Limb (tissue), 2 donors: ENCODE measurements around the gene WDR75.

Experiments used
- DNase-seq, 2 donors: peaks; one replicate each; pipeline ENCODE4 v3.0.0-alpha.2; 2016; ENCODE audit errors: extremely low spot score in 2 of 2

The WDR75 gene

GRCh38 chr2:189498205-189498604 is 56.9 kb downstream of the WDR75 start:
- no peak for DNase-seq

DNA sequence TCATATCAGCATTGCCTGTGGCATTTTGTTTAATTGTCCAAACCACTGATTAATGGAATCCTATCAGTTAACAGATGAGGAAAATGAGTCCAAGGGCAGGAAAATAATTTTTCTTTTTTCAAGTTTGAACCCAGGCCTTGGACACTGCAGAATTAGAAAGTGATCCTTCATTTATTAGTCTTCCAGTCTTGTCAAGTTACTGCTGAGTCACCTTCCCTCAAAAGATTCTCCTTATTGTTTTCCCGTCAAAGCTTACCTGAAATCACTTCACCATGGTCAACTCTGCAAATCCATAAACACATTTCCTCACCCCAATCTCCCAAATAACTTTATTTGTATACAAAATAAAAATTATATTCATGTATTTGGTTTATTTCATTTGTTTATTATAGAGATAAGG is 57.9 kb downstream of the WDR75 start:
- DNase-seq = no peak

- DNase-seq = no peak
Observed at GRCh38 chr2:189500456-189501160, 59.3 kb downstream of the WDR75 start.

GRCh38 chr2:189501487-189501886 is 60.2 kb downstream of the WDR75 start:
- no peak for DNase-seq

GRCh38 chr2:189502714-189503113 is 61.4 kb downstream of the WDR75 start:
- DNase-seq = no peak

DNA sequence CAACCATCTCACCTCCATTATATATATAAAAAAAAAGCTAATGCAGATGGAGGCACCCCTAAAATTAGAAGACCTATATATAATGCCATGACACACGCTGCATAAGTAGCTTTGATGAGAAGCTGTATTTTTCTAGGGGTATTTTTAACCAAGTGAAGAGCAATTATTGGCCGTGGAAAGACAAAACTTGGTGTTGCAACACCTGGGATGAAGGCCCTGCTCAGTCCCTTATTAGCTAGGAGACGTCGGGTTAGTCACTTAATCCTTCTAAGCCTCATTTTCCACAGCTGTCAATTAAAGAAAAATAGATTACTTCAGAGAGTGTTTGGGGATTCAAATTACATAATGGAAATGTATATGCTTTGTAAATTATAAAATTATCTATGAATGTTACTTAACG is 63.0 kb downstream of the WDR75 start:
- DNase-seq = no peak

DNA sequence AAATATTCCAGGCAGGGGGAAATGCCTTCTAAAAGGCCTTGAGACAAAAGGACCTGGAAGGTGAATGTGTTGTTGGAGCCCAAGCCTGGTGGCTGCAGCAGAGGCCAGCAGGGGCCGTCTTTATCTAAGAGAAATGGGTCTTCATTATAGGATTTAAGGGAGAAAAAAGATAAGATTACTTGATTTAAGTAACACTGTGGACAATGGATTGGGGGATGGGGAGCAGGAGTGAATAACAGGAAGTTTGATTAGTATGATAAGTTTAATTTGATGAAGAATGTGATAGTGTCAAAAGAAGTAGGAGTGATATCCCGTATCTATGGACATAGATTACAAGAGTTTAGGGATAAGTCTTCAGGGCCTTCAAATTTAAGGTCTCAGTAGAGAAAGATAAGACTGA is 64.2 kb downstream of the WDR75 start:
- DNase-seq = no peak

- DNase-seq = no peak
Observed at GRCh38 chr2:189506514-189506976, 65.3 kb downstream of the WDR75 start.

DNA sequence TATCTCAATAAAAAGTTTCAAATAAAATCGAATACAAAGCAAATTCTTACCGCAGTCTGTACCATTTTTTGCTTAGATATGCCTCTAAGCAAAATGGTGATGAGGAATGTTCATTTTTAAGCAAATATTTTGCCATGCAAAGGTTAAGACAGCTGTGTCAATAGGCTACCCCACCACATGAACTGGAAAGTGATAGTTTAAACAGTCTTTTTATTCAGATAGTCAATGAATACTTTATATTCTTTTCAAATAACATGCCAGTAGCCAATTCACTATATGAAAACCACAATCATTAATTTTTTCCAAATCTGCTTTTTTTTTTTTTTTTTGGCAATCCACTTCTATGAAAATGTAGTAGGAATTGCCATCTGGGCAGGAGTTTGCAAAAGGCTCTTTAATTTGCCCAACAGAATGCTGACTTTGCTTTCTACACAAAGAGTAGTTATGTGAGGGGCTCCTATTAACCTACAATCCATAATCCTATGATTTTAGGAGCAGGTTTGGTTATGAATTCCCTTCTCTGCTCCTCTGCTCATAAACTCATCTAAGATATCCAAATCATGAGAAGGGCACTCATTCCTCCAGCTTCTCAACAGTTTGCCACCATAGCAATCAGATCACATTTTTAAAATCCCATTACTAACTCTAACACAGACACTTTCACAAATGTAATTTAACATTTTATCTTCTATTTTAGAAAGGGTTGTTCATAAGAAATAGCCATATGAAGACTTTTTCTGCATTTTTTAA is 70.1 kb downstream of the WDR75 start:
- DNase-seq = no peak

DNA sequence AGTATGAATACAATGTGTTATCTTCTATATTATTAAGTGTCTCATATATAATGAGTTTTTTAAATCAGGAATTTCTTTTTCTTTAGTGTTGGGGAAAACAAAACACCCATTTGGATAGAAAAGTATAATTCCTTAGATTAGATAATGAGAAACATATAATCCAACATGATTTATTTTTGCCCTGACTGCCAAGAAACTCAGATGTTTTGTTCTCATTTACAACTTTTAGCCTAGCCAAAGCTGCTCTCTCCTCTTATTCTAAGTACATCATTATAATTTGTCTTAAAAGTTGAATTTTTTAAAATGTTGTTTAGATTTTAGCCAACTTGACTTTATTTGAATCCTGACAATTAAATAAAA is 70.7 kb downstream of the WDR75 start:
- DNase-seq = no peak

- DNase-seq = no peak
Observed at GRCh38 chr2:189512879-189513278, 71.6 kb downstream of the WDR75 start.

- no peak for DNase-seq
Observed at GRCh38 chr2:189514104-189514503, 72.8 kb downstream of the WDR75 start.

DNA sequence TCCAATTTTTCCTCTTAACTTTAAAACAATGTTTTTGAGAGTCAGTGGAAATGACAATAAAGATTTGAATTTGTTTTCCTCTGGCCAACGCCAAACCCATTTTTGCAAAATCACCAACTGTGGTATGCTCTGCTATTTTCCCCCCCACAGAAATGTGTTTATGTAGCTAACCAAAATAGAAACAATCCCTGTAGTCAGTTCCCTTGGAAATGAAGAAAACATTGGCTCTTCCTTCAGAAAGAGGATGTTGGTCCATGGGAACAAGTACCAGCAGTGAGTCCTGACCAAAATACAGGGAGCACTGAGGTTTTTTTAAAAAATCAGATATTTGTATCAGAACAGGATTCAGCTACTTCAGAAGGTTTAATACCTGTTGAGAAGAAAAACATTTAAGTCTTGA is 74.0 kb downstream of the WDR75 start:
- DNase-seq = no peak

DNA sequence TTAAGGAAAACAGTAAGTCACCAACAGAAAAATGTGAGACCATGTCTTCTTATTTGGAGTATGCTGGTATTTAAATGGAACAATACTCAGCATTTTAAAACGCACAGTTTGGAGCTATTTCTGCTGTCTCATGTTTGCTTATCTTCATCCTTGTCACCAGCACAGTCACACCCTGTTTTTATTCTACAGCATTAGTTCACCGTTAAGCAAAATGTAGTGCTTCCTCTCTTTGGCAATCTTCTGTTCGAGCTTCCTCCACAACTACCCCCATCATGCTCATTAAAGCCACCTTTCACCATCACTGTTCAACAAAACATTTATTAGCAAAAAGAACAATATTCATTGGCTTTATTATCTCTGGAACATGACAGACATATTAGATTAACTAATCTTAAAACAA is 75.3 kb downstream of the WDR75 start:
- no peak for DNase-seq

DNA sequence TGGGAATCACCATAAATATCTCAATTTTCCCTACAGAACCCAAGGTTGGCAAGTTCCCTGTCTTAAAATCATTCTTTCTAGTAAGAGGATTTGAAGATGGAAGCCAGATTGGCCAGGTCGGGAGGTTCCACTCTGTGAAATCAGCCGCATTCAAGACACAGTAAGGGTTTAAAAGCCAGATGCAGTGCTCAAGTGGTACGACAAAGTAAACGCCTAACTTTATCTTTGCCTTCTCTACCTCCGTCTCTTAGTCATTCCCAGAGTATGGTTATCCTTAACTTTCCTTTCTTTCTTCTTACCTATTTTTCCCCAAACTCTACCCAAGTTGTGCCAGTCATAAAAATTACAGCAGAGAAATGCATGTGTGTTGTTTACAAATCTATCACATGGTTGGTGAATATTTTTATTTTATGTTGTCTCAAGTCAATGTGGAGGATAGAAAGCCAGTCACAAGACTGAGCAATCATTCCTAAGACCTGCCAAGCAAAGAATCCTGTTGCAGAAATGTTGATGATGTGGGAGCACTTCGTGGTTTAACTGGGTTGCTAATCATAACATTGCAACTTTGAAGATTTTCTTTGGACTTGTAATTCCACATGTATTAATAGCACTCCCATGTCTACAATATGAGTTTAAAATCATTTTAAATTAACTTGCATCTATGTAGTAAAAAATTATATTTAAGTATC is 76.7 kb downstream of the WDR75 start:
- no peak for DNase-seq

GRCh38 chr2:189519631-189520387 is 78.5 kb downstream of the WDR75 start:
- no peak for DNase-seq

DNA sequence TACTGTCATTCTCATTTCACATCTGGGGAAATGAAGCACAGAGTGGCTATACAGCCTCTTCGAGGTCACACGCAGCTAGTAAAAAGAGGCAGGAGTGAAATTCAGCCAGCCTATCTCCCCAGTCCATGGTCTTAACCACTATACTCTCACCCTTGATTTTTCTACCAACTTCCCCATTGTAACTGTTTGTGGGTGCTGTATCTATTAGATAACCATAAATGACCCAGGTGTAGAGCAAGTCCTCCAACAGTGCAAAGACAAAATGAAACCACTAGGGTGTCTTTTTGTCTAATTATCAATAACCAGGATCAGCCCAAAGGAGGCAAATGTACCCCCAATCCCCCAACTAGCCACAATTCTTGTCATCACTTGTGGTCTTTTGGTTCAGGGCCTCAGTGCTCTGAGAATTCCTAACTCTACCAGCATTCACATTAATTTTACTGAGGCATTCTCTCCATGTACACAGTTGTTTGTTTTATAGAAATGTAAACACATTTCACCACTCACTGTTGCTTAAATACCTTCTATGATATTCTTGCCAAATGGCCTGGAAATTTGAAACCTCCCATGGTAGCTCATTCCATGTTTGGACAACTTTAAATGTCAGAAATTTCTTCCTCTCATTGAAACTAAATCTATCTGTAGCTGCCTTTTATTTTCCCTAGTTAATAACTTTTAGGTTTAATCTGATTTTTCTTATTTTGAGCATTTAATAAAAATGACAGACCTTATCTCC is 80.6 kb downstream of the WDR75 start:
- no peak for DNase-seq

DNA sequence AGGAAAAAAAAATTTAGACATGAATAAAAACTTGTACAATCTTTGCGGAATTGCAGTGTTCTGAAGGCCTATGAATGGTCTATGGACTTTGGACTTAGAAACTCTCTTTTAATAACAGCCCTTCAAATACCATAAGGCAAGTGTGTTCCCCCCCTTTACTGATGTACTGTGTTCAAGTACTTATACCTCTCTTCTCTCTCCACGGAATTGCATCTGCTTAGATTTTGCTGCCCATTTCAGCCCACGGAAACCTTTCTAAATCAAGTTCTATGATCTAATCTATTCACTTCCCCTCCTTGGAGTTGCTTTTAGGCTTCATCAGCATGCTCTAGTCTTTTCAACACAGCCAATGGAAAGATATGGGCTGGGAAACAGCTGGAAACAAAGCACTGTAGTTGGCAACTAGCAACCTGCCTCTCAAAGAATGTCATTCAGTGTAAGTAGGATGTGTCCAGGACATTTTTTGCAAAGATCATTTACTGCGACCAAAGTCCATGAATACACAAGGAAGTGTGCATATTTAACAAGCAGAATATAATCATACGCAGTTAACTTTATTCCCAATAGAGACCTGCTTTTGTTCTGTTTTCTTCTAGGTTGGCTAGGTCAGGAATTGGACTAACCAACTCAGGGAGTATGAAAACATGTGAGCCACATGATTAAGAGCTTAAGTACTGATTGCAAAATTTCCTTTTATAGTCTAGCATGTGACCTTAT is 81.3 kb downstream of the WDR75 start:
- peak in 1 of 2 donors; percentile 32 for DNase-seq

DNA sequence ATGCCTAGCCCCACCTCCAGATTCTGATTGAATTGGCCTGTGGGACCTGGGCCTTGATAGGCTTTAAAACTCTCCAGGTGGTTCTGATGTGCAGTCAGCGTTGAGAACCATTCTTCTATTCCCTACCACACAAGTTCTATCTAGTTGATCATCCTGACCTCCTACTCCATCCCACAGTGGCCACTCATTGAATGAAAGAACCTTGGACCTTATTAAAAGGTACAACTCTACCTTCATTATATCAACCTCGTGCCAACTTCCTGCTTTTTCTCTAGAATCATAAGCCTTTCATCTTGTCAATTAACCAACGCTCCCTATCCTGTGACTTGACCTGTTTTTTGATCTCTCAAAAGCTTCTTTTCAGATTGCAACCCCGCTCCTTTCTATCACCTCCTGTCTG is 83.5 kb downstream of the WDR75 start:
- DNase-seq = no peak
